A673 (cell line): Measurements from ENCODE around the gene TRIL.

ENCODE experiments used
- EZH2 ChIP-seq: fragments of 200-600 bp; sonication (generic); IDR thresholded peaks from 2 replicates; pipeline ENCODE4 v1.6.1; 2017; ENCODE audit warnings: borderline replicate concordance, low read depth, mild to moderate bottlenecking, mixed read lengths, antibody characterized with exemption, low read length; ENCODE audit not compliant: poor library complexity, severe bottlenecking
- TF ChIP-seq, protein P1 (sequence below): fragments of 300-800, 200-600 bp; sonication (generic); conservative IDR thresholded peaks from 2 replicates; pipeline ENCODE4 v1.5.1; 2017; ENCODE audit warnings: low read depth, mild to moderate bottlenecking, antibody characterized with exemption, low read length, moderate library complexity, mixed read lengths

DNA sequence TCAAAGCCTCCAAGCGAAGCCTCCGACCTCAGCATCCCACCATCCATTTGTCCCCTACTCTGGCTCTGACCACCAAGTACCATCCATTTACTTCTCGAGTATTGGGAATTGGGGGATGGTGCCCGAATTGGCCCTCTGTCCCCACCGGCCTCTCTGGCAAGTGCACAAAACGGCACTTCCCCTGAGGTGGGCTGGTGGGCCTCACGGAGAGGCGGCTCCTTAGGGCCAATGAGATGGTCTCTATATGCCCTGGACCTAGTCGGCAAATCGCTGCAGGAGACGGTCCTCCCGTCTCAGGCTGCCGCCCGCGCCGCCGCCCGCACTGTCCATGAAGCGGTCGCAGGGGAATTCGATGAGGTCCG lies 2.8 kb downstream of the TRIL start:
- TF ChIP-seq, protein P1, sequence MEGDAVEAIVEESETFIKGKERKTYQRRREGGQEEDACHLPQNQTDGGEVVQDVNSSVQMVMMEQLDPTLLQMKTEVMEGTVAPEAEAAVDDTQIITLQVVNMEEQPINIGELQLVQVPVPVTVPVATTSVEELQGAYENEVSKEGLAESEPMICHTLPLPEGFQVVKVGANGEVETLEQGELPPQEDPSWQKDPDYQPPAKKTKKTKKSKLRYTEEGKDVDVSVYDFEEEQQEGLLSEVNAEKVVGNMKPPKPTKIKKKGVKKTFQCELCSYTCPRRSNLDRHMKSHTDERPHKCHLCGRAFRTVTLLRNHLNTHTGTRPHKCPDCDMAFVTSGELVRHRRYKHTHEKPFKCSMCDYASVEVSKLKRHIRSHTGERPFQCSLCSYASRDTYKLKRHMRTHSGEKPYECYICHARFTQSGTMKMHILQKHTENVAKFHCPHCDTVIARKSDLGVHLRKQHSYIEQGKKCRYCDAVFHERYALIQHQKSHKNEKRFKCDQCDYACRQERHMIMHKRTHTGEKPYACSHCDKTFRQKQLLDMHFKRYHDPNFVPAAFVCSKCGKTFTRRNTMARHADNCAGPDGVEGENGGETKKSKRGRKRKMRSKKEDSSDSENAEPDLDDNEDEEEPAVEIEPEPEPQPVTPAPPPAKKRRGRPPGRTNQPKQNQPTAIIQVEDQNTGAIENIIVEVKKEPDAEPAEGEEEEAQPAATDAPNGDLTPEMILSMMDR = no peak
- no peak for TF ChIP-seq EZH2
